HG02884 (cell line): ENCODE results near the gene FGF1.
A peak's percentile ranks its signal among the peaks of the same experiment; 100 is the strongest.

Source experiments
- ATAC-seq: cut with Tn5 transposase; IDR thresholded peaks from one replicate; pipeline ENCODE4 v1.9.1; 2021; ENCODE audit warnings: mild to moderate bottlenecking, moderate library complexity; ENCODE audit not compliant: unreplicated experiment

FGF1 gene

GRCh38 chr5:142644640-142645361 lies 41.1 kb downstream of the FGF1 start:
- no peak for ATAC-seq

- no peak for ATAC-seq
These were observed 41.8 kb downstream of the FGF1 start for GRCh38 chr5:142644127-142644526.

- ATAC-seq, result no peak
These were observed 42.3 kb downstream of the FGF1 start for GRCh38 chr5:142643634-142644033.

- no peak for ATAC-seq
These were observed 43.5 kb downstream of the FGF1 start for GRCh38 chr5:142642427-142642826.

GRCh38 chr5:142641711-142642110 lies 44.2 kb downstream of the FGF1 start:
- ATAC-seq, result no peak

GRCh38 chr5:142640316-142641005 lies 45.4 kb downstream of the FGF1 start:
- ATAC-seq, result no peak

- no peak for ATAC-seq
These were observed 46.4 kb downstream of the FGF1 start for GRCh38 chr5:142639455-142639854.

- no peak for ATAC-seq
These were observed 48.0 kb downstream of the FGF1 start for GRCh38 chr5:142637871-142638270.

GRCh38 chr5:142636698-142637324 lies 49.1 kb downstream of the FGF1 start:
- ATAC-seq, result no peak

- no peak for ATAC-seq
These were observed 49.8 kb downstream of the FGF1 start for GRCh38 chr5:142636093-142636492.

- ATAC-seq, result no peak
These were observed 51.5 kb downstream of the FGF1 start for GRCh38 chr5:142634216-142635011.

GRCh38 chr5:142630927-142631539 lies 54.9 kb downstream of the FGF1 start:
- ATAC-seq, result no peak

- no peak for ATAC-seq
These were observed 58.3 kb downstream of the FGF1 start for GRCh38 chr5:142627383-142628217.

- ATAC-seq, result no peak
These were observed 59.1 kb downstream of the FGF1 start for GRCh38 chr5:142626786-142627185.

- ATAC-seq, result no peak
These were observed 59.8 kb downstream of the FGF1 start for GRCh38 chr5:142626099-142626498.

- no peak for ATAC-seq
These were observed 64.7 kb downstream of the FGF1 start for GRCh38 chr5:142621227-142621626.

- ATAC-seq, result no peak
These were observed 66.1 kb downstream of the FGF1 start for GRCh38 chr5:142619815-142620214.

- ATAC-seq, result no peak
These were observed 67.8 kb downstream of the FGF1 start for GRCh38 chr5:142618130-142618523.

- ATAC-seq, result peak; percentile 55
These were observed 68.3 kb downstream of the FGF1 start for GRCh38 chr5:142617416-142618129.
